ENCODE results near the gene CDH2. TPM values are rescaled to one million over a fixed set of nuclear protein-coding genes. Genes with fewer than 3 reads are reported as not detected.

CDH2 gene
- total and polyA plus RNA-seq, 7 donors, result under 0.01 to 8.2 (median 5.6) TPM; not detected in 1

DNA sequence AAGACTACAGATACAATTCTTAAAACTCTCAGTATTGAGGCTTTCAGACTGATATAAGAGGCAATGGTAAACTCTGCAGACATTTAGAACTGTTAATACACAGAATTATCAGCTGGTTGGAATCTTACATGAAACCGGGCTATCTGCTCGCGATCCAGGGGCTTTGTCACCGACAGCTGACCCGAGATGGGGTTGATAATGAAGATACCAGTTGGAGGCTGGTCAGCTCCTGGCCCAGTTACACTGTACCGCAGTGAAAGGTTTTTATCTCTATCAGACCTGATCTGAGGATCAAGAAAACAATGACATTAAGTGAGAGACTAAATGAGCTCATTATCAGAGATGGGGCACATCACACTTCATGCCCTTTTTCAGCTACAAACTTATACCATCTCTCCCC, 167.3 kb downstream of the CDH2 start:
- no peak overlapping the region for H3K4me3 ChIP-seq
- no peaks in the 10 kb centered on the region for H3K4me1 ChIP-seq
- no peak for TF ChIP-seq POLR2AphosphoS5 (IDR thresholded peaks at IDR 0.05)
- TF ChIP-seq, protein P1, sequence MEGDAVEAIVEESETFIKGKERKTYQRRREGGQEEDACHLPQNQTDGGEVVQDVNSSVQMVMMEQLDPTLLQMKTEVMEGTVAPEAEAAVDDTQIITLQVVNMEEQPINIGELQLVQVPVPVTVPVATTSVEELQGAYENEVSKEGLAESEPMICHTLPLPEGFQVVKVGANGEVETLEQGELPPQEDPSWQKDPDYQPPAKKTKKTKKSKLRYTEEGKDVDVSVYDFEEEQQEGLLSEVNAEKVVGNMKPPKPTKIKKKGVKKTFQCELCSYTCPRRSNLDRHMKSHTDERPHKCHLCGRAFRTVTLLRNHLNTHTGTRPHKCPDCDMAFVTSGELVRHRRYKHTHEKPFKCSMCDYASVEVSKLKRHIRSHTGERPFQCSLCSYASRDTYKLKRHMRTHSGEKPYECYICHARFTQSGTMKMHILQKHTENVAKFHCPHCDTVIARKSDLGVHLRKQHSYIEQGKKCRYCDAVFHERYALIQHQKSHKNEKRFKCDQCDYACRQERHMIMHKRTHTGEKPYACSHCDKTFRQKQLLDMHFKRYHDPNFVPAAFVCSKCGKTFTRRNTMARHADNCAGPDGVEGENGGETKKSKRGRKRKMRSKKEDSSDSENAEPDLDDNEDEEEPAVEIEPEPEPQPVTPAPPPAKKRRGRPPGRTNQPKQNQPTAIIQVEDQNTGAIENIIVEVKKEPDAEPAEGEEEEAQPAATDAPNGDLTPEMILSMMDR (IDR thresholded peaks at IDR 0.05), result no peak
- TF ChIP-seq EP300 (IDR thresholded peaks at IDR 0.05), result no peak
- TF ChIP-seq POLR2A (IDR thresholded peaks at IDR 0.05), result no peak
- 83 to 88% methylated on average over 6 of the region's 6 CpGs for WGBS, 2 donors
- H3K27me3 ChIP-seq, result no peaks in the 10 kb centered on the region
- no peaks in the 10 kb centered on the region for H3K36me3 ChIP-seq
- intact Hi-C loops (cut with DNase I), result no loop called here
- DNase-seq, result no peak
- H3K27ac ChIP-seq, result no peak overlapping the region
- H3K9me3 ChIP-seq, result no peaks in the 10 kb centered on the region

GRCh38 chr18:28007841-28008240, 169.1 kb downstream of the CDH2 start:
- H3K9me3 ChIP-seq, result no peaks in the 10 kb centered on the region
- intact Hi-C loops (cut with DNase I), result no loop called here
- TF ChIP-seq, protein P1 (IDR thresholded peaks at IDR 0.05), result no peak
- TF ChIP-seq POLR2A (IDR thresholded peaks at IDR 0.05) (no peak), EP300 (IDR thresholded peaks at IDR 0.05) (no peak), POLR2AphosphoS5 (IDR thresholded peaks at IDR 0.05) (no peak)
- DNase-seq, result no peak
- no peak overlapping the region for H3K27ac ChIP-seq
- H3K36me3 ChIP-seq, result no peaks in the 10 kb centered on the region
- no peaks in the 10 kb centered on the region for H3K27me3 ChIP-seq
- no peak overlapping the region for H3K4me3 ChIP-seq
- no peaks in the 10 kb centered on the region for H3K4me1 ChIP-seq
- 84 to 93% methylated on average over 5 of the region's 5 CpGs for WGBS, 2 donors

GRCh38 chr18:28005164-28005563, 171.8 kb downstream of the CDH2 start:
- intact Hi-C loops (cut with DNase I), result no loop called here
- TF ChIP-seq POLR2A (IDR thresholded peaks at IDR 0.05) (no peak), EP300 (IDR thresholded peaks at IDR 0.05) (no peak), POLR2AphosphoS5 (IDR thresholded peaks at IDR 0.05) (no peak)
- TF ChIP-seq, protein P1 (IDR thresholded peaks at IDR 0.05), result no peak
- 83 to 84% methylated on average over 7 of the region's 7 CpGs for WGBS, 2 donors

GRCh38 chr18:28004606-28005005, 172.3 kb downstream of the CDH2 start:
- Histone ChIP-seq H3K27me3 (no peaks in the 10 kb centered on the region), H3K36me3 (no peaks in the 10 kb centered on the region), H3K27ac (no peak overlapping the region), H3K4me1 (no peaks in the 10 kb centered on the region), H3K4me3 (no peak overlapping the region), H3K9me3 (no peaks in the 10 kb centered on the region)
- intact Hi-C loops (cut with DNase I), result no loop called here
- no peak for TF ChIP-seq POLR2AphosphoS5 (IDR thresholded peaks at IDR 0.05)
- TF ChIP-seq POLR2A (IDR thresholded peaks at IDR 0.05), result no peak
- no peak for TF ChIP-seq EP300 (IDR thresholded peaks at IDR 0.05)
- TF ChIP-seq, protein P1 (IDR thresholded peaks at IDR 0.05), result no peak
- no peak for DNase-seq
- WGBS, 2 donors, result 49 to 75% methylated on average over 1 of the region's 1 CpG

More at GRCh38 chr18:28005164-28005563, 171.8 kb downstream of the CDH2 start:
- no peak for DNase-seq
- H3K4me3 ChIP-seq, result no peak overlapping the region
- H3K27ac ChIP-seq, result no peak overlapping the region
- H3K36me3 ChIP-seq, result no peaks in the 10 kb centered on the region
- no peaks in the 10 kb centered on the region for H3K27me3 ChIP-seq
- H3K9me3 ChIP-seq, result no peaks in the 10 kb centered on the region
- no peaks in the 10 kb centered on the region for H3K4me1 ChIP-seq

DNA sequence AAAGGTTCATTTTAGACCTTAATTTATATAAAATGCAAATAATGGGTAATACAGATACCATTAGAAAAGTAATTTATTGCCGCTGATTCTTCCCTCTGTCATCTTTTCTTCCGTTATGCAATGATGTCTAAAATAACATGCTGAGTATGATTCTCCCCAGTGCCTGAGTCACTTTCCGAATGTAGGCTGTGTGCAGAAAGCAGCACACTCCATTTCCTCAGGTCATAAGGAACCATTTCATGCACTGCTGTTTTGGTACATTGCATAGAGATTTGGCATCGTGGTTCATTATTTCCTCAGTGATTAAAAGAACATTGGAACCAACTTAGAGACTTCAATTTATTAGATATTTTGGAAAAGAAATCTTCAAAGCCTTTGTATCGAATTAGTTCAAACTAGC, 173.5 kb downstream of the CDH2 start:
- Histone ChIP-seq H3K27ac (no peak overlapping the region), H3K9me3 (no peaks in the 10 kb centered on the region), H3K36me3 (no peaks in the 10 kb centered on the region), H3K4me3 (no peak overlapping the region), H3K4me1 (no peaks in the 10 kb centered on the region), H3K27me3 (no peaks in the 10 kb centered on the region)
- WGBS, 2 donors, result 87 to 93% methylated on average over 5 of the region's 5 CpGs
- DNase-seq, result no peak
- TF ChIP-seq POLR2A (IDR thresholded peaks at IDR 0.05) (no peak), EP300 (IDR thresholded peaks at IDR 0.05) (no peak), POLR2AphosphoS5 (IDR thresholded peaks at IDR 0.05) (no peak)
- TF ChIP-seq, protein P1 (IDR thresholded peaks at IDR 0.05), result no peak
- intact Hi-C loops (cut with DNase I), result no loop called here
